SKM-1 treated with dmso at 0.1 percent for 144 hours (cell line): ENCODE data around the gene GIT2.
"Not testable (repeated sequence)": the region's sequence is repeated elsewhere in the genome, so short reads cannot be mapped to it uniquely, and the experiment has no call there.

ENCODE experiments used
- DNase-seq: peaks from one replicate; lab custom pipeline; 2025; ENCODE audit not compliant: unreplicated experiment; lab: John Stamatoyannopoulos, UW

GIT2 gene

GRCh38 chr12:109947521-109947920 is 48.6 kb downstream of the GIT2 start:
- DNase-seq, result no peak

GRCh38 chr12:109946913-109947312 is 49.3 kb downstream of the GIT2 start:
- no peak for DNase-seq

- DNase-seq, result no peak
These were observed 49.7 kb downstream of the GIT2 start for GRCh38 chr12:109946505-109946904.

DNA sequence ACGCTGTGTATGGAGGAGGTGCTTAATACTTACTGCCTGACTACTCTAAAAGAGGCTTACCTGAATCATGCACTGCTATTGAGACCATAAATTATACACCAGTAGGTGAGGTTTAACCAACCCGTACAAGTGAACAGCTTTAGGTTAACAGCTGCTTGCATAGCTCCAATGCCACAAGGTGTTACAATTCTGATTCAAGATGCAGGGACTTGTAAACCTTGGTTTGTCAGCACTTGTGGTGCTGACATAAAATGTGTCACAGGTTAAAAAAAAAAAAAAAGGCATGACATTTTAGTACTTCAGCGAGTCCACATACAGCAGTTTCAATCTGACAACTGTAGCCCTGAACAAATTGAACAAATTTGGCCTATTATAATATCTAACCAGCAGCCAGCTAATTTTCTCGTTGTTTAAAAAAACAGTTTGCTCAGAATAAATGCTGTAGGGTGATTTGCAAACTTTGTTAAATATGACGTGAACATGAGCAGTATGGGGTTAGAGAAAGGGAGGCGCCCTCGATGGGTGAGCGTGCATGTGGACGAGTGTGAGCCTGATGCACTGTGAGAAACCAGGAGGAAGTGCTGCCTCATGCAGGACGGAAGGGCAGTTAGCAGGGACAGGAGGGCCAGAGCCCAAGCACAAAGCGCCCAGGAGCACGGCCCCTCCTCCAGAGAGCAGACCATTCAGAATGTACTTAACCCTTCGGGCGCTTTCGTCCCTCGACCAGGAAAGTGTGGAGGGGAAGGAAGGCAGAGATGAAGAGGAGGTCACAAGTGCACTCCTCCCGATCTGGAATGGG is 51.4 kb downstream of the GIT2 start:
- DNase-seq, result no peak

DNA sequence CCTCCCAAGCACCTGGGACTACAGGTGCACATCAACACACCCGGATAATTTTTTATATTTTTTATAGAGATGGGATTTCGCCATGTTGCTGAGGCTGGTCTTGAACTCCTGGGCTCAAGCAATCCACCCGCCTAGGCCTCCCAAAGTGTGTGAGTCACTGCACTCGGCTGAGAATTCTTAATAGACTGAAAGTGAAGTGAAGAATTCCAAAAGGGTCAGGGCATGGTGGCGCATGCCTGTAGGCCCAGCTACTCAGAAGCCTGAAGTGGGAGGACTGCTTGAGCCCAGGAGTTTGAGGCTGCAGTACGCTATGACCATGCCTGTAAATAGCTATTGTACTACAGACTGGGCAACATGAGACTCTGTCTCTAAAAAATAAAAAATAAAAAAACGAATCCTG is 52.4 kb downstream of the GIT2 start:
- no peak for DNase-seq

- DNase-seq, result no peak
These were observed 55.7 kb downstream of the GIT2 start for GRCh38 chr12:109940339-109940923.

DNA sequence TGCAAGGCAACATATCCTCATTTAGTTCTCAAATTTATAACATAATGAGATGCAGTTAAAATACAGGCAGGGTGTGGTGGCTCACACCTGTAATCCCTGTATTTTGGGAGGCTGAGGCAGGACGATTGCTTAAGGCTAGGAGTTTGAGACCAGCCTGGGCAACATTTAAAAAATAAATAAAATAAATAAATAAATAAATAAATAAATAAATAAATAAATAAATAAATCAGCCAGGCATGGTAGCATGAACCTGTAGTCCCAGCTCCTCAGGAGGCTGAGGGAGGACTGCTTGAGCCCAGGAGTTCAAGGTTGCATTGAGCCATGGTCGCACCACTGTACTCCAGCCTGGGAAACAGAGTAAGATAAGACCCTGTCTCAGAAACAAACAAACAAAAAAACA is 56.7 kb downstream of the GIT2 start:
- DNase-seq, result no peak

DNA sequence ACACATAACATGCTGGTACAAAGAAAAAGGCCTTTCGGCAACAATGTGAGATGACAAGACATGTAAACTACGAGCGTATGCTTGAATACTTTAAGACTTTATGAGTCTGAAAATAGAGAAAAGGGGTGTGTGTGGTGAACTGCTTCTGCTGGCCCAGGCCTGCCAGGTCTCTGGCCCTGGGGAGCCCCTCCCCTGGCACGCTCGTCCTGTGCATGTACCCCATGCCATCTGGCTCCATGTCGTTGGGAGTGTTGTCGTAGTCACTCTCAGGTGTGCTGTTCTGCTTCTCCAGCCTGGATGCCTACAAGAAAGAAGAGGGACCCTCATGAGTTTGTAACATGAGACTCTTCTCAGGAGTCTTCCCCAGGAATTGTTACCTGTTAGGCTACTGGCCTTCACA is 57.2 kb downstream of the GIT2 start:
- no peak for DNase-seq

DNA sequence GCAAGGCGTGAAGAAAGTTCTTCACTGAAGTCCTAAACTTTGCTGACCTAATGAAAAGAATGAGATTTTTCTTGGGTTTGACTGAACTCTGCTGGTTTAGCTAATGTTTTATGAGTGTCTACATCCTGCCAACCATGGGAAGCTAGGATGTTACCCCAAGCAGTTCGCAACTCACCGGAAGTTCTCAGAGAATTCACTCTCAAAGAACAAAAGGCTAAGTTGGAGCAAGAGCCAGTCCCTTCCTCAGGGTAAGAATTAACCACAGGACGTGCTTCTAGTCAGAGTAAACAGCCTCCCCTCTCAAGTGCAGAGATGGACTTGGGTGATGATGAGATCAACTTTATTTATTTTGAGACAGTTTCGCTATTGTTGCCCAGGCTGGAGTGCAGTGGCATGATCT is 58.8 kb downstream of the GIT2 start:
- no peak for DNase-seq

GRCh38 chr12:109934026-109934425 is 62.1 kb downstream of the GIT2 start:
- DNase-seq, result no peak

DNA sequence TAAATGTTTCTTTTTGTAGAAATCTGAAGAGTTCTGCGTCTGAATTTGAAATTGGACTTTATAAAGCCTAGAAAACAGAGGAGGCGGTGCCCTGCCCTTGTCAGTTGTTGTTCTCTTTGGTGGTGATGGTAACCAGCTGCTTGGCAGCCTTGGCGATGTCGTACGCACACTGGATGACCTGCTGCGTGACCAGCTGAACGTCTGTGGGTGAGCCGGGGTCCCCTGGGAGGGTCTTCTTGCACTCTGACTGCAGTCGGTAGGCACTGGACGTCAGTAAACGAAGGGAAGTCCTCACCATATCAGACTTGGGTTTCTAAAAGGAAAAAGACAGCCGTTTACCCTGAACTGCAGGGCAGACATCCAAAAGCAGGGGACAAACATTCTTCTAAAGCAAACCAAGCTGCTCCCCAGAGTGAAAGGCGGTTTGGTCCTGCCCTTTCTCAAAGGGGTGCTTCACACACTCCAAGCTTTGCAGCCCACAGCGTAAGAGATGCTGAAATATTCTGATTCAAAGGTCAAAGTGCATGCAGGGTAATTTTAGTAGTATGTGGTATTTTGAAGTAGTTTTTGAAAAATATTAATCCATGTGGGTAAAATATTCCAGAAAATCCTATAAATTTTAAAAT is 63.2 kb downstream of the GIT2 start:
- DNase-seq, result no peak

GRCh38 chr12:109931143-109931542 is 65.0 kb downstream of the GIT2 start:
- DNase-seq, result no peak

DNA sequence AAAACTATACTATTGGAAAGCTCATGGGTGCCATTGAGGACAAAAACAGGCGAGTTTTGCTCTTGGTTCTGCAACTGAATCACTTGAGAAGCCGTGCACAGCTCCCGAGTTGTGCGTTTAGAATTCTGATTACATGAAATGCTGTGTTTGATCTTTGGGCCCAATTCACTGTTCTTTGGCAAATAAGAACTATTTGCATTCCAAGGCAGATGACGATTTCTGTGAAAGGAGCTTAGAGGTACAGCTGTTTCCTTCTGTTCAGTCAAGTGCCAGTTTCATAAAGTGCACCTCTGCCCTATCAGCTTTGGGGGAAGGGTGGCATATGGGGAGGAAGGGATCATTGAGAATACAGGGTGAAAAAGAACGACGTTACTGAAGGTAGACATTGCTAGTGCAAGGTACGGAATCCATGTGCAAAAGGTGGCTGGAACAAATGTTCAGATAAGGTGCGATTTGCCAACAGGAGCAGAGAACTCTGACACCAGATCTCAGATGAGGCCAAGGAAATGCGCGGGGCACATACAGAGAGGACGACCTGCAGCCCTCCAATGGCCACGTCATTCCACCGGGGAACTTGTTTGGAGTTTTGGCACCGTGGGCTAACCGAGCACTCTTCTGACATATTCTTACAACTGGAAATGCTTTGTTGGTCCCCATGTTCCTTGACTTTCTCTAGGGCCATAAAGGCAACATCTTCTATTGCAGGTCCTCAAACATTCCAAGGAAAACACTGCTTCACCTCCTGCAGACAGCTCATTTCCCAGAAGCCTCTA is 66.0 kb downstream of the GIT2 start:
- no peak for DNase-seq

DNA sequence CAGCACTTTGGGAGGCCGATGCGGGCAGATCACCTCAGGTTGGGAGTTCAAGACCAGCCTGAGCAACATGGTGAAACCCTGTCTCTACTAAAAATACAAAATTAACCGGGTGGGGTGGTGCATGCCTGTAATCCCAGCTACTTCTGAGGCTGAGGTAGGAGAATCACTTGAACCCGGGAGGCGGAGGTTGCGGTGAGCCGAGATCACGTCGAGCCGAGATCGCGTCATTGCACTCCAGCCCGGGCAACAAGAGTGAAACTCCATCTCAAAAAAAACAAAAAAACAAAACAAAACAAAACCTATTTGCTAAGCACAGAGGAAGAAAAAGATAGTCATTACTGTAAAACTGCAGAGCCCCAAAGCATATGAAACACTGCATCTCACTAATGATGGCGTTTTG is 66.8 kb downstream of the GIT2 start:
- not testable (repeated sequence) for DNase-seq

DNA sequence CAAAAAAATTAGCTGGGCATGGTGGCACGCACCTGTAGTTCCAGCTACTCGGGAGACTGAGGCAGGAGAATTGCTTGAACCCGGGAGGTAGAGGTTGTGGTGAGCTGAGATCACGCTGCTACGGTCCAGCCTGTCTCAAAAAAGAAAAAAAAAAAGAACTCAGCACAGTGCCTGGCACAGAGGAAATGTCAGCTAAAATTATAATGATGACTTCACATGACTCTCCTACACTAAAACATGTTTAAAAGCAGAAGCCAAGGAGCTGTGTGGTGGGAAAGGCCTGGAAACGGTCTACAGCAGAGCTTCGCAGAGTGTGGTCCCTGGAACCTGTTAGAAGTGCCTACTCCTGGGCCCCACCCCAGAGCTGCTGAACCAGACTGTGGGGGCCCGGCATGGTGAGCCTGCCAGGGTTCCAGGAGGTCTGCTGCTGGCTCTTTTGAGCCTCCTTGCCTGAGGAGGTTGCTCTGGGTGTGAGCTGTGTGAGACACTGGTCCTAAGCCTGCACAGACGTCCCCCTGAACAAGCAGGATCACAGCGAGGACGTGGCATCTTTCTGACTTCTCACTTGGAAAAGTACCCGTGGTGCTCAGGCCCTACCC is 68.0 kb downstream of the GIT2 start:
- no peak for DNase-seq

DNA sequence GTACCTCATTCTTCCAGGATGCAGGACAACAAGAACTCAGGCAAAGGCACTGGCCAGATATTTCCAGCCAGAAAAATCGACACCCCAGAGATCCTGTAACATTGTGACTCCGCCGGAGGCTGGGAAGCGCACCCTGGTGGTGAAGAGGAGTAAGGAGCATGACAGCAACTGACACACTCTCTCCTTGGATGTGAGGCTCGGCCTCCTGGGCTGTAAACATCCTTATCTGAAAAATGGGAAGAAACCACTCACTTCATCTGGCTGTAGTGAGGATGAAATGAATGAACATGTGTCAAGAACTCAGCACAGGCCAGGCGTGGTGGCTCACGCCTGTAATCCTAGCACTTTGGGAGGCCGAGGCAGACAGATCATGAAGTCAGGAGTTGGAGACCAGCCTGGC is 68.5 kb downstream of the GIT2 start:
- peak; percentile 1 for DNase-seq

DNA sequence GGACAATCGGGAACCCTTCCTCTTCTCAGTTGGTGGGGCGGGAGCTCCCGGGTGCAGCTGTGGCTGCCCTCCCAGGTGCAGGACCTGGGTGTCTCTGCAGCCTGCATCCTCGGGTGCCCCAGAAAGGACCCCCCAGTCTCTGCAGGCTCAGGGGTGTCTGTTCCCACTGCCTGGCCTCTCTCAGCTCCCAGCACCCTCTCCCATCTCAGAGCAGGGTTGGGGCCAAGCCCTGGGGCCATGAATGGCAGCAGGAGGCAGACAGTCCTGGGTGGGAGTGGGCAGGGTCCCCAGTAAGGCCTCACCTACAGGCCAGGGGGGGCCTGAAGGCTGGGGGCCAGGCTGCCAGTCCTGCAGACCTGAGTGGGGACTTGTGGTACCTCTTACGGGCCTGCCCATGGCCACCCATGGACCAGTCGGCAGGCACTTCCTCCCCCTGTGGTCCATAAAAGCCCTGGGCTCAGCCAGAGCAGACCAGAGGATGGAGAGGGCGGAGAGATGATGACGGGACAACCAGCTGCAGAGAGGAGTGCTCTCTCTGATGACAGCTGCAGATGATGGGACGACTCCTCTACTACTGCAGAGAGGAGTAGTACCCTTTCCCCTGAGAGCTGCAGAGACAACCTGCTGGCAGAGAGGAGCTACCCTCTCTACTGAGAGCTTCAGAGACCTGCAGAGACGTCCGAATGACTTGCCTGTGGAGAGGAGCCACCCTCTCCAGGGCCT is 69.5 kb downstream of the GIT2 start:
- no peak for DNase-seq

DNA sequence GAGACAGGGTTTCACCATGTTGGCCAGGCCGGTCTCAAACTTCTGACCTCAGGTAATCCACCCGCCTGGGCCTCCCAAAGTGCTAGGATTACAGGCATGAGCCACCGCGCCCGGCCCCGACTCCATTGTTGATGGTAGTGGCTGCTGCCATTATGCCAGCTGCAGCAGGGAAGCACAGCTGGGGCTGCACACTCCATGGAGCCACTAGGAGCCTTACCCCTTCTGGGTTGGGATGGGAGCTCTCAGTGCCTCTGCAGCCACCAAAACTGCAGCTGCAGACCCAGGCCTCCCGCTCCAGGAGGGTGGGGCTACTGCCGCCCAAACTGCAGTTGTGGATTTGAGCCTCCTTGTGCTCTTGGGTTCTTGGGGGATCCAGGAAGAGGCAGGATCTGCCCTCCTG is 70.2 kb downstream of the GIT2 start:
- no peak for DNase-seq

GRCh38 chr12:109925185-109925840 is 70.9 kb downstream of the GIT2 start:
- no peak for DNase-seq
